Caco-2 (cell line): ENCODE results near the gene CARHSP1. TPM values are rescaled to one million over a fixed set of nuclear protein-coding genes. Genes with fewer than 3 reads are reported as not detected.
A peak's percentile ranks its signal among the peaks of the same experiment; 100 is the strongest.

ENCODE experiments used
- BruUV-seq: library from RNA; stranded (reverse); fragments of 400-500 nt; replicated peaks from 2 replicates; lab custom pipeline; 2021; lab: Mats Ljungman, UMichigan
- CTCF ChIA-PET: fragments of 300-600 bp; sonication (Branson Sonifier 250); formaldehyde crosslinking; loops from one replicate; lab custom pipeline; 2022; ENCODE audit warnings: antibody characterized with exemption; lab: Charles Lee
- POLR2A ChIA-PET: fragments of 300-600 bp; sonication (Branson Sonifier 250); formaldehyde crosslinking; loops from one replicate; lab custom pipeline; 2022; ENCODE audit warnings: antibody characterized with exemption; lab: Charles Lee
- DNase-seq, 2 experiments: peaks; one replicate each; pipeline versions ENCODE4 v3.0.0 to v3.0.0-alpha.2; 2020 to 2022
- H3K27me3 ChIP-seq: replicated peaks from 2 replicates; pipeline ENCODE4 v1.6.0; 2011; ENCODE audit warnings: low read length; ENCODE audit not compliant: control insufficient read depth, insufficient read depth
- H3K36me3 ChIP-seq: 2 replicates; pipeline ENCODE4 v1.5.1; 2011; ENCODE audit warnings: low read length; ENCODE audit not compliant: control insufficient read depth, insufficient read depth
- H3K4me1 ChIP-seq: fragments of 250-450 bp; sonication (Bioruptor Pico); 2 replicates; pipeline ENCODE4 v1.5.1; 2020; ENCODE audit warnings: mild to moderate bottlenecking
- H3K4me3 ChIP-seq: 2 replicates; pipeline ENCODE4 v1.5.1; 2011; ENCODE audit warnings: low read depth, mild to moderate bottlenecking, control low read depth, low read length
- H3K9me3 ChIP-seq: fragments of 250-450 bp; sonication (Bioruptor Pico); 2 replicates; pipeline ENCODE4 v1.5.1; 2020; ENCODE audit warnings: mild to moderate bottlenecking, moderate library complexity
- H3K27ac Mint-ChIP-seq: one replicate; pipeline ENCODE4 v1.8.0; 2022; ENCODE audit warnings: mixed read lengths; ENCODE audit not compliant: unreplicated experiment
- H3K27me3 Mint-ChIP-seq: one replicate; pipeline ENCODE4 v1.8.0; 2022; ENCODE audit warnings: mixed read lengths; ENCODE audit not compliant: insufficient read depth, unreplicated experiment
- H3K36me3 Mint-ChIP-seq: one replicate; pipeline ENCODE4 v1.8.0; 2022; ENCODE audit warnings: mild to moderate bottlenecking, mixed read lengths; ENCODE audit not compliant: insufficient read depth, unreplicated experiment
- H3K4me1 Mint-ChIP-seq: one replicate; pipeline ENCODE4 v1.8.0; 2022; ENCODE audit warnings: low read depth, mixed read lengths; ENCODE audit not compliant: unreplicated experiment
- H3K4me3 Mint-ChIP-seq: one replicate; pipeline ENCODE4 v1.8.0; 2022; ENCODE audit warnings: mild to moderate bottlenecking, moderate library complexity, mixed read lengths; ENCODE audit not compliant: unreplicated experiment
- H3K9me3 Mint-ChIP-seq: one replicate; pipeline ENCODE4 v1.8.0; 2022; ENCODE audit warnings: mixed read lengths; ENCODE audit not compliant: unreplicated experiment
- CTCF ChIP-seq, 2 experiments: fragments of 200-600 bp in 1 of 2; IDR thresholded peaks; 1 replicate in 1 of 2; 2 replicates in 1 of 2; pipeline versions ENCODE4 v1.5.1 to v1.8.0; 2011 to 2022; ENCODE audit warnings: antibody characterized with exemption in 1 of 2, control low read depth in 1 of 2, inconsistent platforms in 1 of 2, low read depth in 1 of 2, low read length in 1 of 2, mild to moderate bottlenecking in 1 of 2, moderate library complexity in 1 of 2; ENCODE audit not compliant: insufficient read depth in 1 of 2, severe bottlenecking in 1 of 2, unreplicated experiment in 1 of 2
- intact Hi-C: fragments of 100-400 bp; cut with micrococcal nuclease; formaldehyde crosslinking; loops from one replicate; pipeline ENCODE4 v1.10.0; 2022; ENCODE audit not compliant: unreplicated experiment
- total RNA-seq: library from RNA; stranded (reverse); gene quantifications from 2 replicates; pipeline ENCODE4 v1.2.3, GENCODE V29; 2022

Gene CARHSP1
- total RNA-seq, 1 experiment from 2014 or later: 103 TPM

- CTCF ChIA-PET: interaction anchor here (0.7 kb wide), 1 partner anchor 100 kb away, joined by 4 read pairs; no protein-coding TSS in a partner anchor
- Mint-ChIP-seq H3K4me1 (peaks cover under 1% of the 10 kb centered on the region), H3K9me3 (no peaks in the 10 kb centered on the region), H3K4me3 (no peak overlapping the region), H3K27me3 (no peaks in the 10 kb centered on the region), H3K36me3 (peaks cover 90% of the 10 kb centered on the region), H3K27ac (no peak overlapping the region)
- no peak for DNase-seq
- Histone ChIP-seq H3K36me3 (peaks cover 8% of the 10 kb centered on the region), H3K27me3 (no peaks in the 10 kb centered on the region), H3K9me3 (no peaks in the 10 kb centered on the region), H3K4me3 (no peak overlapping the region), H3K4me1 (no peaks in the 10 kb centered on the region)
- intact Hi-C loops: no loop called here
- BruUV-seq: no TSS peak
- TF ChIP-seq CTCF (IDR thresholded peaks at IDR 0.05; ENCODE audit: insufficient read depth in 1 of 2, low read depth in 1 of 2, low read length in 1 of 2, severe bottlenecking in 1 of 2, unreplicated experiment in 1 of 2): no peak
- POLR2A ChIA-PET: no interaction called here
These were observed 34.2 kb upstream of the CARHSP1 start for GRCh38 chr16:8903004-8903403.

- no peak for TF ChIP-seq CTCF (IDR thresholded peaks at IDR 0.05; ENCODE audit: insufficient read depth in 1 of 2, low read depth in 1 of 2, low read length in 1 of 2, severe bottlenecking in 1 of 2, unreplicated experiment in 1 of 2)
- DNase-seq: no peak
- Histone ChIP-seq H3K9me3 (no peaks in the 10 kb centered on the region), H3K36me3 (peaks cover 10% of the 10 kb centered on the region), H3K4me3 (no peak overlapping the region), H3K27me3 (no peaks in the 10 kb centered on the region), H3K4me1 (no peaks in the 10 kb centered on the region)
- Mint-ChIP-seq H3K27ac (no peak overlapping the region), H3K36me3 (peaks cover 96% of the 10 kb centered on the region), H3K4me1 (no peaks in the 10 kb centered on the region), H3K27me3 (no peaks in the 10 kb centered on the region), H3K4me3 (no peak overlapping the region), H3K9me3 (no peaks in the 10 kb centered on the region)
- no TSS peak for BruUV-seq
- ChIA-PET CTCF (interaction anchor here (0.8 to 1.4 kb wide), 2 partner anchors 35 to 108 kb away, joined by 3 read pairs; no protein-coding TSS in a partner anchor), POLR2A (no interaction called here)
- intact Hi-C loops: no loop called here
These were observed 32.6 kb upstream of the CARHSP1 start for GRCh38 chr16:8901320-8901861.

GRCh38 chr16:8900343-8900742 is 31.5 kb upstream of the CARHSP1 start:
- Mint-ChIP-seq H3K27me3 (no peaks in the 10 kb centered on the region), H3K36me3 (peaks cover 95% of the 10 kb centered on the region), H3K9me3 (no peaks in the 10 kb centered on the region), H3K27ac (no peak overlapping the region), H3K4me1 (no peaks in the 10 kb centered on the region), H3K4me3 (no peak overlapping the region)
- BruUV-seq: TSS peak; percentile 8
- ChIA-PET CTCF (interaction anchor here (1.4 to 1.5 kb wide), 2 partner anchors 37 to 109 kb away, joined by 3 read pairs; no protein-coding TSS in a partner anchor), POLR2A (no interaction called here)
- Histone ChIP-seq H3K9me3 (no peaks in the 10 kb centered on the region), H3K27me3 (no peaks in the 10 kb centered on the region), H3K4me1 (no peaks in the 10 kb centered on the region), H3K36me3 (peaks cover 8% of the 10 kb centered on the region), H3K4me3 (no peak overlapping the region)
- intact Hi-C loops: no loop called here
- no peak for DNase-seq
- no peak for TF ChIP-seq CTCF (IDR thresholded peaks at IDR 0.05; ENCODE audit: insufficient read depth in 1 of 2, low read depth in 1 of 2, low read length in 1 of 2, severe bottlenecking in 1 of 2, unreplicated experiment in 1 of 2)
